Left lung (tissue), 10 donors: ENCODE data around the gene ZFP28. TPM values are rescaled to one million over a fixed set of nuclear protein-coding genes. Genes with fewer than 3 reads are reported as not detected.

Experiments used
- ATAC-seq: fragments of 200-7000 bp; cut with Tn5 transposase; one replicate; pipeline ENCODE4 v1.9.1; 2020; ENCODE audit warnings: moderate library complexity
- DNase-seq, 4 donors: peaks; one replicate each; pipeline ENCODE4 v3.0.0-alpha.2; 2013 to 2020
- H3K27ac ChIP-seq, 2 donors: fragments of 200-600 bp; sonication (generic) in 1 of 2; one replicate each; pipeline versions ENCODE4 v1.5.0 to v1.8.0; 2020 to 2021
- H3K27me3 ChIP-seq, 2 donors: fragments of 200-600 bp; sonication (generic) in 1 of 2; one replicate each; pipeline versions ENCODE4 v1.5.0 to v1.8.0; 2020 to 2021
- H3K36me3 ChIP-seq, 2 donors: fragments of 200-600 bp; sonication (generic) in 1 of 2; one replicate each; pipeline versions ENCODE4 v1.5.0 to v1.8.0; 2020 to 2021
- H3K4me1 ChIP-seq, 2 donors: fragments of 200-600 bp; one replicate each; pipeline ENCODE4 v1.8.0; 2021
- H3K4me3 ChIP-seq, 2 donors: fragments of 200-600 bp; sonication (generic) in 1 of 2; one replicate each; pipeline versions ENCODE4 v1.5.0 to v1.8.0; 2020 to 2021; ENCODE audit warnings: mild to moderate bottlenecking in 1 of 2
- H3K9me3 ChIP-seq, 2 donors: fragments of 200-600 bp; sonication (generic) in 1 of 2; one replicate each; pipeline versions ENCODE4 v1.5.0 to v1.8.0; 2020 to 2021
- intact Hi-C, 2 donors: fragments of 100-400 bp; cut with DNase I; formaldehyde crosslinking; loops; one replicate each; pipeline versions ENCODE4 v1.11.2 to v1.14.2; 2022
- polyA plus RNA-seq, 6 donors: library from polyadenylated mRNA; unstranded; fragments of 120-200 nt; gene quantifications; one replicate each; pipeline ENCODE4 v1.2.1, GENCODE V29; 2013; ENCODE audit not compliant: insufficient read length in 6 of 6
- total RNA-seq, 2 donors: library from RNA; stranded (reverse); fragmentation: NEBNext Ultra II Directional; extraction: Animal tissue kit (Norgen Biotek cat#: 25700); gene quantifications; one replicate each; pipeline ENCODE4 v1.2.1, GENCODE V29; 2021
- TF ChIP-seq, protein P1 (sequence below), 2 donors: fragments of 200-600 bp; sonication (generic) in 1 of 2; IDR thresholded peaks; one replicate each; pipeline versions ENCODE4 v1.5.0 to v1.8.0; 2021; ENCODE audit warnings: antibody characterized with exemption in 2 of 2
- donor health status: DM: no; HTN: yes; CAD: no.
- donor health status: DM: no; HTN: no; CAD: no.

The ZFP28 gene
- total and polyA plus RNA-seq, 8 donors, result 6.3 to 17.1 (median 14.8) TPM

DNA sequence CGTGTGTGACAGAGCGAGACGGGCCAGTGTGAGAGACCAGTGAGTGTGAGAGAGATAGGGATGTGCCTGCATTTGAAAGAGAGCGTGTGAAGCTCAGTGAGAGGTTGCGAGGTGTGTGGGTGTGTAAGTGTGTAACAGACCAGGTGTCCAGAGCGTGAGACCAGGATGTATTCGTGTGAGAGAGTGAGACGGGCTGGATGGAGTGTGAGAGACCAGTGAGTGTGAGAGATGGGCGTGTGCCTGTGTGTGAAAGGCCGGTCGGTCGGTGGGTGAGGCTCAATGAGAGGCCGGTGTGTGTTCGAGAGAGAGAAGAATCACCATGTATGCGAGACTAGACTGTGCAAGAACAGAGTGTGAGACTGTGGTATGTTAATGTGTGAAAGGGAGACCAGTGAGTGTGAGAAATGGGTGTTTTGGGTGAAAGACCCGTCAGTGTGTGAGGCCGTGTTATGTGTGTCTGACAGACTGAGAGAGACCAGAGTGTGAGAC is 30.4 kb upstream of the ZFP28 start:
- H3K27ac ChIP-seq, result peak overlapping the region; percentile 91 to 97
- no peak for DNase-seq
- H3K27me3 ChIP-seq, result no peaks in the 10 kb centered on the region
- H3K4me1 ChIP-seq, result peaks cover 0 to 4% of the 10 kb centered on the region in 2 donors
- peaks cover 0 to 81% of the 10 kb centered on the region in 2 donors for H3K9me3 ChIP-seq
- H3K36me3 ChIP-seq, result peaks cover 0 to 9% of the 10 kb centered on the region in 2 donors
- TF ChIP-seq, protein P1, sequence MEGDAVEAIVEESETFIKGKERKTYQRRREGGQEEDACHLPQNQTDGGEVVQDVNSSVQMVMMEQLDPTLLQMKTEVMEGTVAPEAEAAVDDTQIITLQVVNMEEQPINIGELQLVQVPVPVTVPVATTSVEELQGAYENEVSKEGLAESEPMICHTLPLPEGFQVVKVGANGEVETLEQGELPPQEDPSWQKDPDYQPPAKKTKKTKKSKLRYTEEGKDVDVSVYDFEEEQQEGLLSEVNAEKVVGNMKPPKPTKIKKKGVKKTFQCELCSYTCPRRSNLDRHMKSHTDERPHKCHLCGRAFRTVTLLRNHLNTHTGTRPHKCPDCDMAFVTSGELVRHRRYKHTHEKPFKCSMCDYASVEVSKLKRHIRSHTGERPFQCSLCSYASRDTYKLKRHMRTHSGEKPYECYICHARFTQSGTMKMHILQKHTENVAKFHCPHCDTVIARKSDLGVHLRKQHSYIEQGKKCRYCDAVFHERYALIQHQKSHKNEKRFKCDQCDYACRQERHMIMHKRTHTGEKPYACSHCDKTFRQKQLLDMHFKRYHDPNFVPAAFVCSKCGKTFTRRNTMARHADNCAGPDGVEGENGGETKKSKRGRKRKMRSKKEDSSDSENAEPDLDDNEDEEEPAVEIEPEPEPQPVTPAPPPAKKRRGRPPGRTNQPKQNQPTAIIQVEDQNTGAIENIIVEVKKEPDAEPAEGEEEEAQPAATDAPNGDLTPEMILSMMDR (IDR thresholded peaks at IDR 0.05), result no peak
- ATAC-seq, result no peak
- H3K4me3 ChIP-seq, result peak overlapping the region; percentile 52 to 58
- intact Hi-C loops, result no loop called here

DNA sequence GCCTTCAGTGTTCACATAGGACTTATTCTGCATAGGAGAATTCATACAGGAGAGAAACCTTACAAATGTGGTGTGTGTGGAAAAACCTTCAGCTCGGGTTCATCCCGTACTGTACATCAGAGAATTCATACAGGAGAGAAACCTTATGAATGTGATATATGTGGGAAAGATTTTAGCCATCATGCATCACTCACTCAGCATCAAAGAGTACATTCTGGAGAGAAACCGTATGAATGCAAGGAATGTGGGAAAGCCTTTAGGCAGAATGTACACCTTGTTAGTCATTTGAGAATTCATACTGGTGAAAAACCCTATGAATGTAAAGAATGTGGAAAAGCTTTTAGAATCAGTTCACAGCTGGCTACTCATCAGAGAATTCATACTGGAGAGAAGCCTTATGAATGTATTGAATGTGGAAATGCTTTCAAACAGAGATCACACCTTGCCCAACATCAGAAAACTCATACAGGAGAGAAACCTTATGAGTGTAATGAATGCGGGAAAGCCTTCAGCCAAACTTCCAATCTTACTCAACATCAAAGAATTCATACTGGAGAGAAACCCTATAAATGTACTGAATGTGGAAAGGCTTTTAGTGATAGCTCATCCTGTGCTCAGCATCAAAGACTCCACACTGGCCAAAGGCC is 13.4 kb upstream of the ZFP28 start:
- TF ChIP-seq, protein P1 (IDR thresholded peaks at IDR 0.05), result no peak
- intact Hi-C loops, result no loop called here
- Histone ChIP-seq H3K27ac (no peak overlapping the region), H3K4me1 (no peaks in the 10 kb centered on the region), H3K27me3 (no peaks in the 10 kb centered on the region), H3K9me3 (peaks cover 7 to 100% of the 10 kb centered on the region in 2 donors), H3K4me3 (no peak overlapping the region), H3K36me3 (peaks cover 0 to 50% of the 10 kb centered on the region in 2 donors)
- ATAC-seq, result no peak
- no peak for DNase-seq

DNA sequence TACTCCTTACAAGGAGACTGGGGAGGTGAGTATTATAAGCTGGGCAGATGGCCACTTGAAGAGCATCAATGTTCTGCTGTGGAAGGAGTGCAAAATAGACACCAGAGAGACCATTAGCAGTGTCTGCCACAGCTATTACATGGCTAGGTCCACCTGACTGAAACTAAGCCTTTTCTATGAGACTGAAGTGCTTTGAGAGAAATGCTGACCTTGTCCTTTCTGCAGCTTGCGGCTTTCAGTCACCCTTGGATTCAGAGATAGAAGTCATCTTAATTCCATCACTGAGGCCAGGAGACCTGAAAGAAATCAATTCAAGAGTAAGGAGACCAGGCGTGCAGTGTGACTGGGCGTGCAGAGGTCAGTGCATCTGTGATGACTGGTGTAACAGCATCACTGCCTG is 1.3 kb upstream of the ZFP28 start:
- intact Hi-C loops, result no loop called here
- TF ChIP-seq, protein P1 (IDR thresholded peaks at IDR 0.05), result no peak
- Histone ChIP-seq H3K27me3 (no peaks in the 10 kb centered on the region), H3K27ac (no peak overlapping the region), H3K36me3 (peaks cover 0 to 30% of the 10 kb centered on the region in 2 donors), H3K4me1 (peaks cover 4 to 15% of the 10 kb centered on the region in 2 donors), H3K4me3 (peak overlapping the region in 1 of 2 donors; percentile 59), H3K9me3 (peaks cover 11 to 94% of the 10 kb centered on the region in 2 donors)
- DNase-seq (no peak), ATAC-seq (no peak)

DNA sequence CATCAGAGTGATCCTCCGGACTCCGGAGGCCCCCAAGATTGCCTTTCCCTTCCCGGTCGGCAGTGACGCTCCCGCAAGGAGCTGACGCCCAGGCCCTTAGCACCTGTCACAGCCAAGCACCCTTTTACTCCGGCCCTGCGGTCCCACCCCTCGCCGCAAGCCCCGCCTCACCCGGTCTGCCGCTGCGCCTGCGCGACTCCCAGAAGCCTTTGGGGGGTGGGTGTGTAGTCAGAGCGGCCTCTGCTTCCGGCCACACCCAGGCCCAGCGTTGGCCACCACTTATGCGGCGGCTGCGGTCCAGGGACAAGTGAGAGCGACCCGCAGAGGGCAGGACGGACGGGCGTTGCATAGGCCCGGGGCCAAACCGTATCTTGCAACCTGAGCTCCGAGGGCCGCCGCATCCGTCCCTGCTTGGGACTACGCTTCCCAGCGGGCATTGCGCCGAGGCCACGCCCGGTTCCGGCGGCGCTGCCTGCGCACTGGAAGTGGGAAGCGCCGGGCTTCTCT is 441 bp upstream of the ZFP28 start:
- ATAC-seq (peak; percentile 98), DNase-seq (peak; percentile 91 to 96 (median 94))
- peaks cover 4 to 15% of the 10 kb centered on the region in 2 donors for H3K4me1 ChIP-seq
- no peaks in the 10 kb centered on the region for H3K27me3 ChIP-seq
- H3K36me3 ChIP-seq, result peaks cover 0 to 39% of the 10 kb centered on the region in 2 donors
- peaks cover 11 to 94% of the 10 kb centered on the region in 2 donors for H3K9me3 ChIP-seq
- TF ChIP-seq, protein P1 (IDR thresholded peaks at IDR 0.05), result peak in 1 of 2 donors; percentile 31
- H3K27ac ChIP-seq, result peak overlapping the region; percentile 92 to 97
- intact Hi-C loops, result no loop called here
- H3K4me3 ChIP-seq, result peak overlapping the region; percentile 54 to 59

DNA sequence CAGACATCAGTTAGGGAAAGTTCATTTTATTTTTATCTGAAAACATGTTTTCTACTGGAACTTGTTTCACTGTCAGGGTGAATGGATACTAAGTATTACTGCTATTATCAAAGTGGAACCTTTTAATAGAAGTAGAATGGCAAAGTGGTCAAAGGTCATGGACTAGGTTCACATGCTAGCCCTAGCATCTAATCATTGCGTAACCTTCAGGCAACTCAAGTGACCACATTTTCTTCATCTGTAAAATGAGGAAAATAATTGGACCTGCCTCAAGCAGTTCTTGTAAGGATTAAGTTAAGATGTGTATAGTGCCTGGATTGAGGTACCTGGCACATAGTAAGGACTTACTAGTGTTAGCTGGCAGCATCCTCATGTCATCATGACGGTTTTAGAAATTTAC is 5.0 kb downstream of the ZFP28 start:
- peaks cover 4 to 99% of the 10 kb centered on the region in 2 donors for H3K9me3 ChIP-seq

More for the DNA sequence above, 5.0 kb downstream of the ZFP28 start:
- H3K36me3 ChIP-seq, result peaks cover 0 to 89% of the 10 kb centered on the region in 2 donors
- H3K27me3 ChIP-seq, result no peaks in the 10 kb centered on the region
- H3K4me1 ChIP-seq, result peaks cover 4 to 10% of the 10 kb centered on the region in 2 donors
- ATAC-seq (no peak), DNase-seq (no peak)
- TF ChIP-seq, protein P1 (IDR thresholded peaks at IDR 0.05), result no peak
- no peak overlapping the region for H3K27ac ChIP-seq
- intact Hi-C loops, result no loop called here
- H3K4me3 ChIP-seq, result no peak overlapping the region
